GM12878 (cell line): ENCODE results near the gene SLC6A9. TPM values are rescaled to one million over a fixed set of nuclear protein-coding genes. Genes with fewer than 3 reads are reported as not detected.

Experiments
- ATAC-seq: fragments of 200-7000 bp; cut with Tn5 transposase; 3 replicates; pipeline ENCODE4 v1.9.1; 2020; ENCODE audit warnings: mild to moderate bottlenecking, moderate library complexity
- BruUV-seq: library from RNA; stranded (reverse); fragments of 400-500 nt; replicated peaks from 2 replicates; lab custom pipeline; 2021; lab: Mats Ljungman, UMichigan
- CTCF ChIA-PET: fragments of 300-600 bp; sonication (Branson Sonifier 250); formaldehyde crosslinking; extraction: SDS; loops from one replicate; lab custom pipeline; 2021; ENCODE audit warnings: inconsistent platforms; lab: Yijun Ruan, JAX
- POLR2A ChIA-PET: fragments of 350-600 bp; formaldehyde crosslinking; extraction: SDS; loops from one replicate; lab custom pipeline; 2021; ENCODE audit warnings: inconsistent platforms; lab: Charles Lee
- RAD21 ChIA-PET: fragments of 300-600 bp; sonication (Branson Sonifier 250); formaldehyde crosslinking; loops from one replicate; lab custom pipeline; 2023; ENCODE audit warnings: antibody characterized with exemption; ENCODE audit not compliant: unreplicated experiment; lab: Charles Lee
- SMC1A ChIA-PET: fragments of 300-600 bp; sonication (Branson Sonifier 250); formaldehyde crosslinking; loops from one replicate; lab custom pipeline; 2023; ENCODE audit not compliant: unreplicated experiment, uncharacterized antibody; lab: Charles Lee
- DNase-seq: peaks from one replicate; pipeline ENCODE4 v3.0.0-alpha.2; 2011; ENCODE audit warnings: low read depth, low spot score
- FAIRE-seq: peaks from 3 replicates; lab custom pipeline; 2011; peaks lifted over from hg19 to GRCh38; lab: Jason Lieb, UNC
- H2AFZ ChIP-seq: 2 replicates; pipeline ENCODE4 v1.6.0; 2011; ENCODE audit warnings: low read depth, low read length, control low read depth; ENCODE audit not compliant: control insufficient read depth
- H3K27ac ChIP-seq: 2 replicates; pipeline ENCODE4 v1.5.1; 2011; ENCODE audit warnings: control low read depth; ENCODE audit not compliant: control insufficient read depth, insufficient read depth
- H3K27me3 ChIP-seq, 2 experiments: replicated peaks in 1 of 2; 2 replicates each; pipeline versions ENCODE4 v1.6.0 to v1.6.1; 2011; ENCODE audit warnings: low read length in 1 of 2; ENCODE audit not compliant: control insufficient read depth in 2 of 2, insufficient read depth in 2 of 2
- H3K36me3 ChIP-seq, 2 experiments: 2 replicates each; pipeline ENCODE4 v1.5.1; 2011; ENCODE audit warnings: low read length in 1 of 2; ENCODE audit not compliant: control insufficient read depth in 2 of 2, insufficient read depth in 2 of 2
- H3K4me1 ChIP-seq: 2 replicates; pipeline ENCODE4 v1.6.1; 2011; ENCODE audit warnings: mild to moderate bottlenecking, low read length, moderate library complexity, mixed read lengths; ENCODE audit not compliant: control insufficient read depth, insufficient read depth
- H3K4me2 ChIP-seq: 2 replicates; pipeline ENCODE4 v1.6.0; 2011; ENCODE audit warnings: control low read depth; ENCODE audit not compliant: control insufficient read depth, insufficient read depth
- H3K4me3 ChIP-seq: fragments of 200-600 bp; sonication (generic); 2 replicates; pipeline ENCODE4 v1.5.1; 2016
- H3K79me2 ChIP-seq: 2 replicates; pipeline ENCODE4 v1.6.0; 2011; ENCODE audit warnings: low read length; ENCODE audit not compliant: control insufficient read depth, insufficient read depth
- H3K9ac ChIP-seq: 2 replicates; pipeline ENCODE4 v1.8.0; 2011; ENCODE audit warnings: low read length, control low read depth, mixed read lengths; ENCODE audit not compliant: control insufficient read depth, insufficient read depth
- H3K9me3 ChIP-seq: replicated peaks from 3 replicates; pipeline ENCODE4 v1.5.1; 2011; ENCODE audit warnings: mild to moderate bottlenecking, low read length; ENCODE audit not compliant: control insufficient read depth, insufficient read depth
- H4K20me1 ChIP-seq: 2 replicates; pipeline ENCODE4 v1.6.0; 2011; ENCODE audit not compliant: control insufficient read depth, insufficient read depth
- FOS ChIP-seq: IDR thresholded peaks from 3 replicates; pipeline ENCODE4 v1.6.1; 2011; ENCODE audit warnings: borderline replicate concordance; ENCODE audit not compliant: insufficient read length; ENCODE audit errors: extremely low read depth
- IKZF2 ChIP-seq, 2 experiments: fragments of 450-650 bp; IDR thresholded peaks; 2 replicates each; pipeline ENCODE4 v1.6.1; 2017; ENCODE audit warnings: mild to moderate bottlenecking in 2 of 2, moderate library complexity in 2 of 2
- POLR2AphosphoS2 ChIP-seq: IDR thresholded peaks from 2 replicates; pipeline ENCODE4 v1.6.1; 2011; ENCODE audit warnings: low read depth, mild to moderate bottlenecking, low read length, improper control_type of control experiment, moderate library complexity
- POU2F2 ChIP-seq: IDR thresholded peaks from 3 replicates; pipeline ENCODE4 v1.6.1; 2011; ENCODE audit warnings: low read depth, mild to moderate bottlenecking, low read length, borderline replicate concordance
- SIN3A ChIP-seq: IDR thresholded peaks from 2 replicates; pipeline ENCODE4 v1.6.1; 2012; ENCODE audit warnings: low read depth, low read length, improper control_type of control experiment
- TCF12 ChIP-seq: IDR thresholded peaks from 2 replicates; pipeline ENCODE4 v1.6.1; 2011; ENCODE audit warnings: low read depth, mild to moderate bottlenecking, low read length
- WGBS: methylation state at CpG from one replicate; pipeline ENCODE4 v1.1.6; 2016; ENCODE audit warnings: low lambda C conversion rate; ENCODE audit not compliant: insufficient replicate concordance, insufficient coverage; ENCODE audit errors: missing lambda C conversion rate; 5-methylcytosine and 5-hydroxymethylcytosine counted together
- in situ Hi-C: fragments of 300-500 bp; cut with MboI; formaldehyde crosslinking; loops from 9 replicates; pipeline ENCODE4 v1.14.3; 2018; ENCODE audit warnings: mixed read lengths
- intact Hi-C: fragments of 100-400 bp; cut with micrococcal nuclease; formaldehyde crosslinking; loops from one replicate; pipeline ENCODE4 v1.14.2; 2022; ENCODE audit not compliant: unreplicated experiment
- polyA plus RNA-seq, 11 experiments: library from polyadenylated mRNA; depleted of rRNA in 4 of 11; unstranded in 6 of 11; stranded (reverse) in 5 of 11; fragments of >200 nt; fragmentation: Nextera tagmentation in 4 of 11; fragmentation: Illumina TruSeq in 1 of 11; extraction: Ambion mirVana in 4 of 11; extraction: Trizol in 1 of 11; gene quantifications; 1 replicate in 1 of 11; 2 replicates in 10 of 11; pipeline versions ENCODE4 v1.2.1 to v1.2.3, GENCODE V29; 2011 to 2016; ENCODE audit warnings: inconsistent platforms in 2 of 11, missing spikeins in 2 of 11, low read depth in 1 of 11
- total RNA-seq, 4 experiments: library from RNA; depleted of rRNA in 3 of 4; stranded (reverse); fragments of >200 nt in 3 of 4; fragmentation: Illumina TruSeq in 1 of 4; extraction: Trizol in 1 of 4; gene quantifications; 2 replicates each; pipeline versions ENCODE4 v1.2.1 to v1.2.3, GENCODE V29; 2013 to 2021
- TF ChIP-seq, protein P1 (sequence below): fragments of 450-650 bp; IDR thresholded peaks from 2 replicates; pipeline ENCODE4 v1.6.1; 2017; ENCODE audit warnings: low read depth, mild to moderate bottlenecking, moderate library complexity
- TF ChIP-seq, protein P2 (sequence below): fragments of 450-650 bp; IDR thresholded peaks from 2 replicates; pipeline ENCODE4 v1.6.1; 2018; ENCODE audit warnings: mild to moderate bottlenecking, low read depth, moderate library complexity; ENCODE audit not compliant: partially characterized antibody
- TF ChIP-seq, protein P3 (sequence below): fragments of 450-650 bp; IDR thresholded peaks from 2 replicates; pipeline ENCODE4 v1.6.1; 2018; ENCODE audit warnings: borderline replicate concordance, mild to moderate bottlenecking; ENCODE audit not compliant: partially characterized antibody

The SLC6A9 gene
- total and polyA plus RNA-seq, 10 of the 15 experiments (the other 5 are each of a cell fraction or from before 2014, with no cell fraction given) = 0.02 to 2.0 (median 0.63) TPM

DNA sequence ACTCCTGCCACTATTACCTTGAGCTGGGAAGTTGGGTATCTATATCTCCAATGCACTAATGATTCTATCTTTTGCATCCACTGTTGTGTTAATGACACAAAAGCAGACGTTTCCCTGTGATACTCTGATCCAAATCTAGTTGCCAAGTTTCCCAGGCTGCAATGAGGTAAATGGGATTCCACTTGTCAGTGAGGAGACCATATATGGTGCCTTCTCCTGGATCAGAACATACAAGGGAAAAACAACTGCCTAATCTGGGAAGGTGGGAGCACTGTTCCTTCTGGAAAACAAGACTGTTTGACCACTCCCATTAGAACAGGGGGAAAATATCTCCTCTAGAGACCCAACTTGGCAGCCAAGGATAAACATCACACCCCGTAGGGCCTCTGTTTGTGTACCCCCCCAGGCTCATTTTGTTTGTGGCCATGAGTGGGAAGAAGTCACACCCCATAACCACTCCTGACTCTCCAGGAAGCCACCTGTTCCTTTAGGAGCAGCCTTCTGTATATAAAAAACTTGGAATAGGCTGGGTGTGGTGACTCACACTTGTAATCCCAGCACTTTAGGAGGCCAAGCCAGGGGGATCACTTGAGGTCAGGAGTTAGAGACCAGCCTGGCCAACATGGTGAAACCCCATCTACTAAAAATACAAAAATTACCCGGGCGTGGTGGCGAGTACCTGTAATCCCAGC is 28.5 kb upstream of the SLC6A9 start:
- in situ Hi-C loops = no loop called here
- Histone ChIP-seq H3K79me2 (no peaks in the 10 kb centered on the region), H3K4me3 (no peak overlapping the region), H3K9me3 (no peaks in the 10 kb centered on the region), H3K4me1 (no peaks in the 10 kb centered on the region), H3K4me2 (no peak overlapping the region), H3K9ac (no peak overlapping the region), H4K20me1 (no peaks in the 10 kb centered on the region), H2AFZ (no peak overlapping the region), H3K36me3 (no peaks in the 10 kb centered on the region), H3K27ac (no peak overlapping the region), H3K27me3 (peaks cover 0 to 2% of the 10 kb centered on the region in 2 experiments; a peak in 1 of 4 replicates)
- ChIA-PET RAD21 (no interaction called here), SMC1A (no interaction called here), POLR2A (interaction anchor here (0.9 kb wide), 1 partner anchor 14 kb away, joined by 3 read pairs; no protein-coding TSS in a partner anchor), CTCF (interaction anchor here (0.7 kb wide), 1 partner anchor 11 kb away, joined by 3 read pairs; no protein-coding TSS in a partner anchor)
- TF ChIP-seq POLR2AphosphoS2 = no peak
- TF ChIP-seq POU2F2 = no peak
- intact Hi-C loops = no loop called here
- 3% methylated on average over 5 of the region's 5 CpGs for WGBS
- DNase-seq = no peak
- ATAC-seq = no peak
- FAIRE-seq = no peak
- no TSS peak for BruUV-seq

DNA sequence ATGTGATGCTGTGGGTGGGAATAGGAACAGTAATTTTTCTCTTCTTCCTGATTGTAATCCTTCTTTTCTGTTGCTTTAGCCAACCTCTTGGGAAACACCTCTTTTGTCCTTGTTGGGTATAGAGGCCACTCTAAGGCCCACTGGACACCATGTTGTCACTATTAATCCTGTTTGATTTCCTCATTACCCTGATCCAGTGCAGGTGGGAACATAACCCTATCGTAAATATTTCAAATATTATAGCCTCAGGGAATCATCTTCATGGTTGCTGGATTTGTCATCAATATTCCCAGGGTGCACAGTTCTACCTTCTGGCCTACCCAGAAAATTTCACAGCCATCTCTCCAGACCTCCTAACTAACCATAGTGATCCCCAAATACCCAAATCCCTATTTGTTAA is 27.9 kb upstream of the SLC6A9 start:
- H3K9ac ChIP-seq = no peak overlapping the region
- no TSS peak for BruUV-seq
- no peaks in the 10 kb centered on the region for H3K79me2 ChIP-seq
- no peaks in the 10 kb centered on the region for H4K20me1 ChIP-seq
- no peak overlapping the region for H3K4me2 ChIP-seq
- H3K4me1 ChIP-seq = no peaks in the 10 kb centered on the region
- H3K4me3 ChIP-seq = no peak overlapping the region
- FAIRE-seq (no peak), ATAC-seq (no peak), DNase-seq (no peak)
- no peaks in the 10 kb centered on the region for H3K9me3 ChIP-seq
- in situ Hi-C loops (no loop called here), intact Hi-C loops (no loop called here)
- RAD21 ChIA-PET = no interaction called here
- POLR2A ChIA-PET = no interaction called here
- no peaks in the 10 kb centered on the region for H3K36me3 ChIP-seq
- H3K27ac ChIP-seq = no peak overlapping the region
- H3K27me3 ChIP-seq = peaks cover 0 to 2% of the 10 kb centered on the region in 2 experiments; a peak in 1 of 4 replicates
- CTCF ChIA-PET = no interaction called here
- SMC1A ChIA-PET = no interaction called here
- no peak overlapping the region for H2AFZ ChIP-seq
- WGBS = 20% methylated on average over 1 of the region's 1 CpG
- TF ChIP-seq FOS (no peak), IKZF2 (IDR thresholded peaks at IDR 0.05) (no peak), TCF12 (no peak), SIN3A (no peak)
- TF ChIP-seq, protein P1, sequence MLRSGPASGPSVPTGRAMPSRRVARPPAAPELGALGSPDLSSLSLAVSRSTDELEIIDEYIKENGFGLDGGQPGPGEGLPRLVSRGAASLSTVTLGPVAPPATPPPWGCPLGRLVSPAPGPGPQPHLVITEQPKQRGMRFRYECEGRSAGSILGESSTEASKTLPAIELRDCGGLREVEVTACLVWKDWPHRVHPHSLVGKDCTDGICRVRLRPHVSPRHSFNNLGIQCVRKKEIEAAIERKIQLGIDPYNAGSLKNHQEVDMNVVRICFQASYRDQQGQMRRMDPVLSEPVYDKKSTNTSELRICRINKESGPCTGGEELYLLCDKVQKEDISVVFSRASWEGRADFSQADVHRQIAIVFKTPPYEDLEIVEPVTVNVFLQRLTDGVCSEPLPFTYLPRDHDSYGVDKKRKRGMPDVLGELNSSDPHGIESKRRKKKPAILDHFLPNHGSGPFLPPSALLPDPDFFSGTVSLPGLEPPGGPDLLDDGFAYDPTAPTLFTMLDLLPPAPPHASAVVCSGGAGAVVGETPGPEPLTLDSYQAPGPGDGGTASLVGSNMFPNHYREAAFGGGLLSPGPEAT = no peak
- TF ChIP-seq, protein P2, sequence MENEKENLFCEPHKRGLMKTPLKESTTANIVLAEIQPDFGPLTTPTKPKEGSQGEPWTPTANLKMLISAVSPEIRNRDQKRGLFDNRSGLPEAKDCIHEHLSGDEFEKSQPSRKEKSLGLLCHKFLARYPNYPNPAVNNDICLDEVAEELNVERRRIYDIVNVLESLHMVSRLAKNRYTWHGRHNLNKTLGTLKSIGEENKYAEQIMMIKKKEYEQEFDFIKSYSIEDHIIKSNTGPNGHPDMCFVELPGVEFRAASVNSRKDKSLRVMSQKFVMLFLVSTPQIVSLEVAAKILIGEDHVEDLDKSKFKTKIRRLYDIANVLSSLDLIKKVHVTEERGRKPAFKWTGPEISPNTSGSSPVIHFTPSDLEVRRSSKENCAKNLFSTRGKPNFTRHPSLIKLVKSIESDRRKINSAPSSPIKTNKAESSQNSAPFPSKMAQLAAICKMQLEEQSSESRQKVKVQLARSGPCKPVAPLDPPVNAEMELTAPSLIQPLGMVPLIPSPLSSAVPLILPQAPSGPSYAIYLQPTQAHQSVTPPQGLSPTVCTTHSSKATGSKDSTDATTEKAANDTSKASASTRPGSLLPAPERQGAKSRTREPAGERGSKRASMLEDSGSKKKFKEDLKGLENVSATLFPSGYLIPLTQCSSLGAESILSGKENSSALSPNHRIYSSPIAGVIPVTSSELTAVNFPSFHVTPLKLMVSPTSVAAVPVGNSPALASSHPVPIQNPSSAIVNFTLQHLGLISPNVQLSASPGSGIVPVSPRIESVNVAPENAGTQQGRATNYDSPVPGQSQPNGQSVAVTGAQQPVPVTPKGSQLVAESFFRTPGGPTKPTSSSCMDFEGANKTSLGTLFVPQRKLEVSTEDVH = no peak
- TF ChIP-seq, protein P3, sequence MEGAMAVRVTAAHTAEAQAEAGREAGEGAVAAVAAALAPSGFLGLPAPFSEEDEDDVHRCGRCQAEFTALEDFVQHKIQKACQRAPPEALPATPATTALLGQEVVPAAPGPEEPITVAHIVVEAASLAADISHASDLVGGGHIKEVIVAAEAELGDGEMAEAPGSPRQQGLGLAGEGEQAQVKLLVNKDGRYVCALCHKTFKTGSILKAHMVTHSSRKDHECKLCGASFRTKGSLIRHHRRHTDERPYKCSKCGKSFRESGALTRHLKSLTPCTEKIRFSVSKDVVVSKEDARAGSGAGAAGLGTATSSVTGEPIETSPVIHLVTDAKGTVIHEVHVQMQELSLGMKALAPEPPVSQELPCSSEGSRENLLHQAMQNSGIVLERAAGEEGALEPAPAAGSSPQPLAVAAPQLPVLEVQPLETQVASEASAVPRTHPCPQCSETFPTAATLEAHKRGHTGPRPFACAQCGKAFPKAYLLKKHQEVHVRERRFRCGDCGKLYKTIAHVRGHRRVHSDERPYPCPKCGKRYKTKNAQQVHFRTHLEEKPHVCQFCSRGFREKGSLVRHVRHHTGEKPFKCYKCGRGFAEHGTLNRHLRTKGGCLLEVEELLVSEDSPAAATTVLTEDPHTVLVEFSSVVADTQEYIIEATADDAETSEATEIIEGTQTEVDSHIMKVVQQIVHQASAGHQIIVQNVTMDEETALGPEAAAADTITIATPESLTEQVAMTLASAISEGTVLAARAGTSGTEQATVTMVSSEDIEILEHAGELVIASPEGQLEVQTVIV = no peak
